ENCODE data around the gene ZC3H10. TPM values are rescaled to one million over a fixed set of nuclear protein-coding genes. Genes with fewer than 3 reads are reported as not detected.

The ZC3H10 gene
- total RNA-seq, 2 donors from 2014 or later: 3.5 to 6.1 TPM

DNA sequence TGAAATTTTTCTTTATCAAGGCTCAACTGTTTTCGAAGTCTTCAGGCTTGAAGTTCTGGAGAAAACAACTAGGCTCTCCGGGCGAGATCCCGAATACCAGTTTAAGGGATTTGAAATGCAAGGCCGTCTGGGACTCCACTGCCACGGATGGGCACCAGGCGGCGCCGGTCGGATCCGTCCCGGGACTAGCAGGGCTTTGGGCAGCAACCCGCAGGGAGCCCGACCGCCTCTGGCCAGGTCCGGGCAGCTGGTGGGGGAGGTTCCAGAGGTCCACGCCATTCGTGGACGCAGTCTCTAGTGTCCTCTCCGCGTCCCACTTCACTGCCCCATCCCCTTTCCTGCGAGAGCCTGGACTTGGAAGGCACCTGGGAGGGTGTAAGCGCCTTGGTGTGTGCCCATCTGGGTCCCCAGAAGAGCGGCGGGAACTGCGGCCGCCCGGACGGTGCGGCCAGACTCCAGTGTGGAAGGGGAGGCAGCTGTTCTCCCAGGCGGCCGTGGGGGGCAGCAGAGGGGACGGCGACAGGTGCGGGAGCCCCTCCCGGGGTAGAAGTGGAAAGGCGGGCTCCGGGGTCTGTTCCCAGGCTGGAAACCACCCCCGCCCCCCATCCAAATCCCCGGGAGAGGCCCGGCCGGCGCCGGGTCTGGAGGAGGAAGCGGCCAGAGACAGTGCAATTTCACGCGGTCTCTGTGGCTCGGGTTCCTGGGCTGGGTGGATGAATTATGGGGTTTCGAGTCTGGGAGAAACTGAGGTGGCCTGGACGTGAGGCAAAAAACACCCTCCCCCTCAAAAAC is 38.9 kb upstream of the ZC3H10 start:
- intact Hi-C loops (cut with DNase I): loop anchor here (2.0 kb wide), 1 partner anchor 38 kb away; the partner anchor contains the start of gene RPL41
- peak; percentile 79 for TF ChIP-seq CTCF (IDR thresholded peaks at IDR 0.05)
- Histone ChIP-seq H3K4me3 (peak overlapping the region; percentile 61), H3K9ac (ENCODE audit: low read depth in 2 of 2, low read length in 2 of 2) (peak overlapping the region; percentile 78 to 99), H3K4me1 (no peaks in the 10 kb centered on the region), H3K27me3 (no peaks in the 10 kb centered on the region), H3K27ac (peak overlapping the region; percentile 96), H3K36me3 (no peaks in the 10 kb centered on the region), H3K9me3 (no peaks in the 10 kb centered on the region)
- peak; percentile 95 for DNase-seq

- H3K9me3 ChIP-seq: no peaks in the 10 kb centered on the region
- no peaks in the 10 kb centered on the region for H3K36me3 ChIP-seq
- H3K27ac ChIP-seq: peak within 1 kb of the TSS; percentile 96
- peak within 1 kb of the TSS; percentile 95 to 99 for H3K9ac ChIP-seq (ENCODE audit: low read depth in 2 of 2, low read length in 2 of 2)
- H3K27me3 ChIP-seq: no peaks in the 10 kb centered on the region
- TF ChIP-seq CTCF (IDR thresholded peaks at IDR 0.05): no peak
- DNase-seq: peak; percentile 88
- intact Hi-C loops (cut with DNase I): loop anchor here (2.0 kb wide), 1 partner anchor 37 kb away; the partner anchor contains the start of gene RPL41
- H3K4me1 ChIP-seq: peaks cover 2% of the 10 kb centered on the region
- H3K4me3 ChIP-seq: peak within 1 kb of the TSS; percentile 61
These were observed 38.1 kb upstream of the ZC3H10 start, which contains the start of gene ERBB3 for GRCh38 chr12:56079723-56080555. ERBB3 (plus strand) TSS chr12:56080165; CDS start chr12:56080301, 136 bp downstream.

DNA sequence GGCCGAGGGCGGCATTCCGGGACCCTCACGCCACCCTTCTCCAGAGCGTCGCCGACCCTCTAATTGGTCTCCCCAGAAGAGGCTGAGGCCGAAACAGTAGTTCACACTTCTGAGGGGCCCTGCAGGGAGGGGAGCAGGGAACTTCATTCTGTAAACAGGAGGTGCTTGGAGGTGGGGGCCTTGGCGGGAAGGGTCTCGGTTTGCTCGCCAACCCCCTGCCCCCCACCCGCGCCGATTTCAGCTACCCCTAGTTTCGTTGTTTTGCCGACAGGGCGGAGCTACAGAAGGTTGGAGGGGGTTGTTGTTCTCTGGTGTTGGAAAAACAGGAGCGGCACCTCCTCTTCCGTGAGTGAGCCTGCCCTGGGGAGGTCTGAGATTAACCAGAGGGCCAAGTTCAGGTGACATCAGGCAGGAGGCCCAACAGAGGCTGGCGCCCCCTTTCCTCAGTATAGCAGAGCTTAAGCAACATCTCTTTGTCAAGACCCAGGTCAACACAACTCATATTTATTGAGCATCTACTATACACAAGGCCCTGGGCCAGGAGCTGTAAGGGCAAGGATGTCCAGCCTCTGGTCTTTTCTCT is 37.4 kb upstream of the ZC3H10 start:
- H3K9ac ChIP-seq (ENCODE audit: low read depth in 2 of 2, low read length in 2 of 2): peak overlapping the region; percentile 95 to 99

GRCh38 chr12:56081393-56082347 is 36.4 kb upstream of the ZC3H10 start:
- peak; percentile 90 for DNase-seq
- Histone ChIP-seq H3K27ac (peak overlapping the region; percentile 96), H3K4me3 (peak overlapping the region; percentile 61), H3K9me3 (no peaks in the 10 kb centered on the region), H3K9ac (ENCODE audit: low read depth in 2 of 2, low read length in 2 of 2) (peak overlapping the region; percentile 95 to 99), H3K36me3 (no peaks in the 10 kb centered on the region), H3K4me1 (peaks cover 7% of the 10 kb centered on the region), H3K27me3 (no peaks in the 10 kb centered on the region)
- intact Hi-C loops (cut with DNase I): no loop called here
- TF ChIP-seq CTCF (IDR thresholded peaks at IDR 0.05): no peak

More for the DNA sequence above, 37.4 kb upstream of the ZC3H10 start:
- TF ChIP-seq CTCF (IDR thresholded peaks at IDR 0.05): no peak
- Histone ChIP-seq H3K9me3 (no peaks in the 10 kb centered on the region), H3K4me1 (peaks cover 7% of the 10 kb centered on the region), H3K4me3 (peak overlapping the region; percentile 61), H3K36me3 (no peaks in the 10 kb centered on the region), H3K27ac (peak overlapping the region; percentile 96), H3K27me3 (no peaks in the 10 kb centered on the region)
- peak; percentile 87 for DNase-seq
- intact Hi-C loops (cut with DNase I): no loop called here
